Glutamatergic neuron (in vitro differentiated cells): ENCODE measurements around the gene CLBA1. TPM values are rescaled to one million over a fixed set of nuclear protein-coding genes. Genes with fewer than 3 reads are reported as not detected.

ENCODE experiments used
- DNase-seq: peaks from one replicate; pipeline ENCODE4 v3.0.0; 2022
- H3K27ac Mint-ChIP-seq: one replicate; pipeline ENCODE4 v1.8.0; 2020; ENCODE audit warnings: mild to moderate bottlenecking, mixed read lengths, inconsistent platforms; ENCODE audit not compliant: unreplicated experiment
- H3K27me3 Mint-ChIP-seq: one replicate; pipeline ENCODE4 v1.8.0; 2020; ENCODE audit warnings: mild to moderate bottlenecking, moderate library complexity, mixed read lengths, inconsistent platforms; ENCODE audit not compliant: unreplicated experiment
- H3K36me3 Mint-ChIP-seq: one replicate; pipeline ENCODE4 v1.8.0; 2020; ENCODE audit warnings: mild to moderate bottlenecking, mixed read lengths, inconsistent platforms; ENCODE audit not compliant: unreplicated experiment
- H3K4me1 Mint-ChIP-seq: one replicate; pipeline ENCODE4 v1.8.0; 2020; ENCODE audit warnings: mild to moderate bottlenecking, low read depth, mixed read lengths, inconsistent platforms; ENCODE audit not compliant: unreplicated experiment
- H3K4me3 Mint-ChIP-seq: one replicate; pipeline ENCODE4 v1.8.0; 2020; ENCODE audit warnings: mild to moderate bottlenecking, mixed read lengths, inconsistent platforms; ENCODE audit not compliant: unreplicated experiment
- H3K9me3 Mint-ChIP-seq: one replicate; pipeline ENCODE4 v1.8.0; 2020; ENCODE audit warnings: mild to moderate bottlenecking, moderate library complexity, mixed read lengths, inconsistent platforms; ENCODE audit not compliant: unreplicated experiment
- total RNA-seq: library from RNA; stranded (reverse); fragmentation: NEBNext Ultra II Directional; extraction: Animal tissue kit (Norgen Biotek cat#: 25700); gene quantifications from one replicate; pipeline ENCODE4 v1.2.1, GENCODE V29; 2021; ENCODE audit not compliant: unreplicated experiment
- TF ChIP-seq, protein P1 (sequence below): fragments of 200-600 bp; sonication (generic); IDR thresholded peaks from one replicate; pipeline ENCODE4 v1.5.0; 2021; ENCODE audit not compliant: partially characterized antibody, unreplicated experiment

CLBA1 gene
- total RNA-seq, 1 donor from 2014 or later = 5.9 TPM

DNA sequence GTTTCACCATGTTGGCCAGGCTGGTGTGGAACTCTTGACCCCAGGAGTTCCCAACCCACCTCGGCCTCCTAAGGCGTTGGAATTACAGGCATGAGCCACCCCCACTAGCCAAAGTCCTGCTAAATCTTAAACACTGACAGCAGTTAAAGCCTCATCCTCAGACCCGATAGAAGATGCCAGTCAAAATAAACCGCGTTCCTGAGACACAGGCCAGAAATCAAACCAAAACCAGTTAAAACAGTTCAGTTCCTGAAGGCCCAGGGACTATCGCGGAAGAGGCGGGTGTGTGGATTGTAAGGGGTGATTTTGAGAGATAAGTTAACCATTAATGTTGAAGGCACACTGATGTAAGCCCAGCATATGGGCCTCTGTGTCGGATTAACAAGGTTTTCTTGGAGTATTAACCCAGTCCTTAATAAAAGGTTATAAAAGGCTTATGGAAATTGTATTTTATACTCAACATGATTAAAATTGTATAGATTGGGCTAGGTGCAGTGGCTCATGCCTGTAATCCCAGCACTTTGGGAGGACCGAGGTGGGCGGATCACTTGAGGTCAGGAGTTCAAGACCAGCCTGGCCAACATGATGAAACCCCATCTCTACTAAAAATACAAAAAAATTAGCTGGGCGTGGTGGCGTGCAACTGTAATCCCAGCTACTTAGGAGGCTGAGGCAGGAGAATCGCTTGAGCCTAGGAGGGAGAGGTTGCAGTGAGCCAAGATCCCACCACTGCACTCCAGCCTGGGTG is 54.0 kb downstream of the CLBA1 start:
- Mint-ChIP-seq H3K36me3 (no peaks in the 10 kb centered on the region), H3K27me3 (peaks cover 1% of the 10 kb centered on the region), H3K4me3 (no peak overlapping the region), H3K4me1 (no peaks in the 10 kb centered on the region), H3K9me3 (peaks cover 2% of the 10 kb centered on the region), H3K27ac (no peak overlapping the region)
- TF ChIP-seq, protein P1, sequence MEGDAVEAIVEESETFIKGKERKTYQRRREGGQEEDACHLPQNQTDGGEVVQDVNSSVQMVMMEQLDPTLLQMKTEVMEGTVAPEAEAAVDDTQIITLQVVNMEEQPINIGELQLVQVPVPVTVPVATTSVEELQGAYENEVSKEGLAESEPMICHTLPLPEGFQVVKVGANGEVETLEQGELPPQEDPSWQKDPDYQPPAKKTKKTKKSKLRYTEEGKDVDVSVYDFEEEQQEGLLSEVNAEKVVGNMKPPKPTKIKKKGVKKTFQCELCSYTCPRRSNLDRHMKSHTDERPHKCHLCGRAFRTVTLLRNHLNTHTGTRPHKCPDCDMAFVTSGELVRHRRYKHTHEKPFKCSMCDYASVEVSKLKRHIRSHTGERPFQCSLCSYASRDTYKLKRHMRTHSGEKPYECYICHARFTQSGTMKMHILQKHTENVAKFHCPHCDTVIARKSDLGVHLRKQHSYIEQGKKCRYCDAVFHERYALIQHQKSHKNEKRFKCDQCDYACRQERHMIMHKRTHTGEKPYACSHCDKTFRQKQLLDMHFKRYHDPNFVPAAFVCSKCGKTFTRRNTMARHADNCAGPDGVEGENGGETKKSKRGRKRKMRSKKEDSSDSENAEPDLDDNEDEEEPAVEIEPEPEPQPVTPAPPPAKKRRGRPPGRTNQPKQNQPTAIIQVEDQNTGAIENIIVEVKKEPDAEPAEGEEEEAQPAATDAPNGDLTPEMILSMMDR = no peak
- no peak for DNase-seq

DNA sequence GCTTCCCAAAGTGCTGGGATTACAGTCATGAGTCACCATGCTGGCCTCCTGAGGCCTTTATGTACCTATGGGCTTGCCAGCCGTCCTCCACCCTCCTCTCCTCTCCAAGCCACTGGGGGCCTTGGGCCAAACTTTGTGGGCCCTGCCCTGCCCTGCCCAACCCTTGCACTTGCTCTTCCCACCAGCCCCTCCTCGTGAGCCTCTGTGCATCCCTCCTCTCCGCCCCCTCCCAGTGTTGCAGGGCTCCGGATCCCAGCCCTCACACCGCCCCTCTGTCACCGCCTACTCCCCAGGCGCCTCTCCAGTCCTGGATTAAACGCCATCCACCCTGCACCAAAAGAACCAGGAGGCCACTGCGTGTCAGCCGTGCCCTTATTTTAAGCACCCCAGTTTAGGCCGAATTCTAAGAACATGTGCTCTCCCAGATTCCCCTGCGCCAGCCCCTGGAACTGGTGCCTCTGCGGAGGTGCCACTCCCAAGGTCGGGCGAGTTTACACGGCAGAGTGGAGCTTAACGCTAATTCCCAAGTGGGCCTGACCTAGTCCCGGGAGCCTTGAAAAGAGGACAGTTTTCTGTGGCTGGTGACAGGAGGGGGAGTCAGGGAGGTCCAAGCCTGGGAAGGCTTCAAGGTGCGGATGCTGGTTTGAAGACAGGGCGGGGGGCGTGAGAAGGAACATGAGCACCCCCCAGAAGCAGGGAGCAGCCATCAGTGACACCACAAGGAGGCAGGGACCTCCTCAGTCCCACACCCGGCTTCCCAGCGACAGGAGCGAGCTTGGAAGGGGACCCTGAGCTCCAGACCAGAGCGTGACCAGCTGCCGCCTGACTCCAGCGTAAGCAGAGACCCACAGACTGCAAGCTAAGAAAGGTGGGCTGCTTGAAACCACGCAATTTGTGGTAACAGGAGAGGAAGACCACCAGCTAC is 56.5 kb downstream of the CLBA1 start:
- Mint-ChIP-seq H3K4me3 (no peak overlapping the region), H3K4me1 (no peaks in the 10 kb centered on the region)
- DNase-seq = no peak

DNA sequence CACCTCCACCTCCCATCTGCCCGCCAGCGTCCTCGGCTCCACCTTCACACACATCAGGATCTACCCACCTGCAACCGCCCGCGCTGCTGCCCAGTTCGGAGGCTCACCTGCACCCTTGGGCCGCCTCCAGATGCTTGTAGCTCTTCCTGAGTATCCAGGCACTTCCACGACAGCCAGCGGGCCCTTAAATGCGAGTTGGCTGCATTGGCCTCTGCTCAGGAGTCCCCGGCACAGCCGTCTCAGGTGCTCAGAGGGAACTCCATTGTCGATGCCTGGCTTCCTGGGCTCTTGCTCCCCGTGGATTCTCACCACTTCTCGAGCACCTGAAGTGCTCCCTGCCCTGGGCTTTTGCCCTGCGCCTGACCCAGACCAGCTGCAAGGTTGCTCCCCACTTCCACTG is 57.2 kb downstream of the CLBA1 start:
- Mint-ChIP-seq H3K4me3 (no peak overlapping the region), H3K27ac (no peak overlapping the region), H3K27me3 (peaks cover 5% of the 10 kb centered on the region), H3K9me3 (peaks cover 5% of the 10 kb centered on the region), H3K36me3 (no peaks in the 10 kb centered on the region), H3K4me1 (no peaks in the 10 kb centered on the region)
- TF ChIP-seq, protein P1 = no peak
- DNase-seq = no peak

More for the DNA sequence above, 56.5 kb downstream of the CLBA1 start:
- Mint-ChIP-seq H3K36me3 (no peaks in the 10 kb centered on the region), H3K27me3 (peaks cover 5% of the 10 kb centered on the region), H3K9me3 (peaks cover 5% of the 10 kb centered on the region), H3K27ac (no peak overlapping the region)
- TF ChIP-seq, protein P1 = no peak

DNA sequence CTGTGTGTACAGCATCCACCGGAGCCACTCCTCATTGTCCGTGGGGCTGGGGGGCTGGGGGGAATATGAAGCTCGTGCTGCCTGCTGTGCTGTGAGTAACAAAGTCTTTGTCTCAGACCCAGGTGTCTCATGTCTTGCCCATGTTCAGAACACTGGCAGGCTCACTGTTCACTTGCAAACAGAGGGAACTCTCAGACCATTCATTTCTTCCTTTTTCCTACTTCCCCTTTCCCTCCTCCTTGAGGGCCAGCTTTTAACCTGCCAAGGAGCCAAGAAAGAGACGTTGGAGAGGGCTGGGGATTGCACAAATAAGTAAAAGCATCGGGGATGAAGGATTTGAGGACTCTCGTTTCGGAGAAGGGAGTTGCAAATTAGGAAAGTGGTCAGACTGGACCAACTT is 58.1 kb downstream of the CLBA1 start:
- DNase-seq = no peak
- H3K36me3 Mint-ChIP-seq = no peaks in the 10 kb centered on the region

More for the DNA sequence above, 58.1 kb downstream of the CLBA1 start:
- TF ChIP-seq, protein P1 = no peak
- H3K27me3 Mint-ChIP-seq = peaks cover 5% of the 10 kb centered on the region
- H3K9me3 Mint-ChIP-seq = peaks cover 5% of the 10 kb centered on the region
- H3K4me3 Mint-ChIP-seq = no peak overlapping the region
- H3K4me1 Mint-ChIP-seq = no peaks in the 10 kb centered on the region
- H3K27ac Mint-ChIP-seq = no peak overlapping the region

Other genes starting within 250 kb of the CLBA1 start
- gene SIVA1, start 232.6 kb upstream of the CLBA1 start, total RNA-seq = 30.5 TPM
- gene AKT1, start 190.0 kb upstream of the CLBA1 start, total RNA-seq = 300 TPM
- 6.0 TPM for gene ZBTB42, start 184.7 kb upstream of the CLBA1 start, total RNA-seq
- 80.4 TPM for gene CEP170B, start 120.5 kb upstream of the CLBA1 start, total RNA-seq
- gene PLD4, start 60.9 kb upstream of the CLBA1 start, total RNA-seq = not detected
- 44.8 TPM for gene AHNAK2, start 7.4 kb upstream of the CLBA1 start, total RNA-seq
- 23.2 TPM for gene CDCA4, start 35.3 kb downstream of the CLBA1 start, total RNA-seq
- gene GPR132, start 79.6 kb downstream of the CLBA1 start, total RNA-seq = not detected
- gene JAG2, start 183.0 kb downstream of the CLBA1 start, total RNA-seq = 84.1 TPM
- gene NUDT14, start 195.5 kb downstream of the CLBA1 start, total RNA-seq = 114 TPM